CD4-positive, CD25-positive, alpha-beta regulatory T cell (primary cell): ENCODE results near the gene RFT1. TPM values are rescaled to one million over a fixed set of nuclear protein-coding genes. Genes with fewer than 3 reads are reported as not detected.
"Not testable (repeated sequence)": the region's sequence is repeated elsewhere in the genome, so short reads cannot be mapped to it uniquely, and the experiment has no call there.

Source experiments
- ATAC-seq, 2 donors: fragments of 150-1000 bp; cut with Tn5 transposase; one replicate each; pipeline ENCODE4 v1.10.0; 2021; ENCODE audit warnings: low read depth in 2 of 2, moderate number of reproducible peaks in 2 of 2, moderate library complexity in 1 of 2
- DNase-seq, 3 donors: peaks; one replicate each; pipeline versions ENCODE4 v3.0.0 to v3.0.0-alpha.2; 2012 to 2022; ENCODE audit warnings: mixed read lengths in 1 of 3
- H3K27ac ChIP-seq: one replicate; pipeline ENCODE4 v1.7.0; 2013; ENCODE audit warnings: mild to moderate bottlenecking, low read length; ENCODE audit not compliant: insufficient read depth, poor library complexity, severe bottlenecking
- H3K27me3 ChIP-seq: one replicate; pipeline ENCODE4 v1.7.0; 2013; ENCODE audit warnings: low read length; ENCODE audit not compliant: control insufficient read depth, insufficient read depth
- H3K36me3 ChIP-seq: one replicate; pipeline ENCODE4 v1.7.0; 2013; ENCODE audit warnings: mild to moderate bottlenecking, low read length, moderate library complexity; ENCODE audit not compliant: control insufficient read depth, insufficient read depth
- H3K4me1 ChIP-seq: 2 replicates; pipeline ENCODE4 v1.7.0; 2013; ENCODE audit warnings: mild to moderate bottlenecking, low read length; ENCODE audit not compliant: insufficient read depth, control insufficient read depth, poor library complexity, severe bottlenecking
- H3K4me3 ChIP-seq: one replicate; pipeline ENCODE4 v1.7.0; 2013; ENCODE audit warnings: low read depth, mild to moderate bottlenecking, low read length, moderate library complexity
- H3K9me3 ChIP-seq, 2 experiments: 1 replicate in 1 of 2; 2 replicates in 1 of 2; pipeline ENCODE4 v1.7.0; 2013; ENCODE audit warnings: low read length in 2 of 2, mild to moderate bottlenecking in 1 of 2, moderate library complexity in 1 of 2; ENCODE audit not compliant: control insufficient read depth in 2 of 2
- H3K27ac Mint-ChIP-seq, 3 donors: one replicate each; pipeline ENCODE4 v1.8.0; 2020 to 2022; ENCODE audit warnings: mild to moderate bottlenecking in 3 of 3, mixed read lengths in 3 of 3, moderate library complexity in 2 of 3
- H3K27me3 Mint-ChIP-seq: one replicate; pipeline ENCODE4 v1.8.0; 2022; ENCODE audit warnings: mild to moderate bottlenecking, mixed read lengths
- H3K36me3 Mint-ChIP-seq: one replicate; pipeline ENCODE4 v1.8.0; 2020; ENCODE audit warnings: mixed read lengths
- H3K4me1 Mint-ChIP-seq, 4 donors: one replicate each; pipeline ENCODE4 v1.8.0; 2020 to 2022; ENCODE audit warnings: mixed read lengths in 4 of 4, mild to moderate bottlenecking in 1 of 4
- H3K4me3 Mint-ChIP-seq, 4 donors: one replicate each; pipeline ENCODE4 v1.8.0; 2020 to 2022; ENCODE audit warnings: mild to moderate bottlenecking in 4 of 4, mixed read lengths in 4 of 4, moderate library complexity in 3 of 4
- H3K9me3 Mint-ChIP-seq, 7 donors: one replicate each; pipeline ENCODE4 v1.8.0; 2020 to 2022; ENCODE audit warnings: mixed read lengths in 7 of 7, mild to moderate bottlenecking in 3 of 7, moderate library complexity in 2 of 7
- polyA plus RNA-seq, 4 donors: library from polyadenylated mRNA; unstranded; fragments of 300-500 nt; fragmentation: Illumina TruSeq; gene quantifications; one replicate each; pipeline ENCODE4 v1.2.3, GENCODE V29; 2021
- total RNA-seq: library from RNA; stranded (reverse); gene quantifications from one replicate; pipeline ENCODE4 v1.2.3, GENCODE V29; 2022

Gene RFT1
- total and polyA plus RNA-seq, 5 donors from 2014 or later: 12.9 to 27.6 (median 23.9) TPM

GRCh38 chr3:53056442-53056841 lies 73.8 kb downstream of the RFT1 start:
- Mint-ChIP-seq H3K27ac (no peak overlapping the region), H3K9me3 (no peaks in the 10 kb centered on the region), H3K4me1 (peaks cover 0 to 2% (median 0%) of the 10 kb centered on the region in 4 donors), H3K4me3 (no peak overlapping the region), H3K27me3 (peaks cover 6% of the 10 kb centered on the region), H3K36me3 (no peaks in the 10 kb centered on the region)
- H3K27ac ChIP-seq: no peak overlapping the region
- ATAC-seq (no peak), DNase-seq (no peak)
- H3K9me3 ChIP-seq: no peaks in the 10 kb centered on the region
- H3K36me3 ChIP-seq: no peaks in the 10 kb centered on the region
- H3K27me3 ChIP-seq: no peaks in the 10 kb centered on the region
- H3K4me3 ChIP-seq: no peak overlapping the region
- H3K4me1 ChIP-seq: no peaks in the 10 kb centered on the region

- not testable (repeated sequence) for H3K4me3 Mint-ChIP-seq, ATAC-seq, H3K9me3 ChIP-seq, H3K9me3 Mint-ChIP-seq, H3K4me3 ChIP-seq, H3K4me1 ChIP-seq, H3K27me3 Mint-ChIP-seq, DNase-seq, H3K36me3 Mint-ChIP-seq, H3K27ac ChIP-seq, H3K4me1 Mint-ChIP-seq, H3K36me3 ChIP-seq, H3K27ac Mint-ChIP-seq, H3K27me3 ChIP-seq
Measured at GRCh38 chr3:53054233-53054632, 76.0 kb downstream of the RFT1 start.

GRCh38 chr3:53051929-53052328 lies 78.3 kb downstream of the RFT1 start:
- Histone ChIP-seq H3K36me3 (no peaks in the 10 kb centered on the region), H3K4me1 (peaks cover 3% of the 10 kb centered on the region), H3K27ac (no peak overlapping the region), H3K4me3 (no peak overlapping the region), H3K9me3 (no peaks in the 10 kb centered on the region), H3K27me3 (no peaks in the 10 kb centered on the region)
- Mint-ChIP-seq H3K27me3 (peaks cover 2% of the 10 kb centered on the region), H3K4me3 (peak overlapping the region in 1 of 4 donors; percentile 8), H3K4me1 (peaks cover 6 to 7% (median 7%) of the 10 kb centered on the region in 4 donors), H3K36me3 (no peaks in the 10 kb centered on the region), H3K9me3 (peaks cover 0 to 2% (median 0%) of the 10 kb centered on the region in 7 donors), H3K27ac (no peak overlapping the region)
- ATAC-seq (no peak), DNase-seq (no peak)

GRCh38 chr3:53049987-53050386 lies 80.2 kb downstream of the RFT1 start:
- Histone ChIP-seq H3K36me3 (no peaks in the 10 kb centered on the region), H3K4me3 (no peak overlapping the region), H3K4me1 (peaks cover 7% of the 10 kb centered on the region), H3K27ac (no peak overlapping the region), H3K27me3 (no peaks in the 10 kb centered on the region), H3K9me3 (no peaks in the 10 kb centered on the region)
- DNase-seq: no peak
- no peaks in the 10 kb centered on the region for H3K36me3 Mint-ChIP-seq
- peaks cover 0 to 2% (median 0%) of the 10 kb centered on the region in 7 donors for H3K9me3 Mint-ChIP-seq
- no peak for ATAC-seq
- peaks cover 6 to 11% (median 8%) of the 10 kb centered on the region in 4 donors for H3K4me1 Mint-ChIP-seq
- H3K27ac Mint-ChIP-seq: peak overlapping the region in 1 of 3 donors; percentile 9
- H3K27me3 Mint-ChIP-seq: peaks cover 6% of the 10 kb centered on the region
- H3K4me3 Mint-ChIP-seq: peak overlapping the region in 1 of 4 donors; percentile 25

GRCh38 chr3:53046171-53047170 lies 83.8 kb downstream of the RFT1 start:
- H3K4me1 Mint-ChIP-seq: peaks cover 26 to 39% (median 30%) of the 10 kb centered on the region in 4 donors
- ATAC-seq (peak; percentile 51 to 60), DNase-seq (peak; percentile 49 to 74 (median 66))
- peaks cover 10% of the 10 kb centered on the region for H3K27me3 Mint-ChIP-seq
- H3K36me3 Mint-ChIP-seq: no peaks in the 10 kb centered on the region
- H3K4me3 ChIP-seq: peak overlapping the region; percentile 53
- peaks cover 20% of the 10 kb centered on the region for H3K4me1 ChIP-seq
- peaks cover 0 to 4% (median 0%) of the 10 kb centered on the region in 7 donors for H3K9me3 Mint-ChIP-seq
- H3K9me3 ChIP-seq: no peaks in the 10 kb centered on the region
- H3K27ac Mint-ChIP-seq: peak overlapping the region; percentile 80 to 83 (median 81)
- no peaks in the 10 kb centered on the region for H3K36me3 ChIP-seq
- H3K4me3 Mint-ChIP-seq: peak overlapping the region; percentile 88 to 97 (median 90)
- H3K27me3 ChIP-seq: no peaks in the 10 kb centered on the region
- peak overlapping the region; percentile 61 for H3K27ac ChIP-seq

- H3K36me3 Mint-ChIP-seq: no peaks in the 10 kb centered on the region
- peaks cover 26 to 43% (median 30%) of the 10 kb centered on the region in 4 donors for H3K4me1 Mint-ChIP-seq
- peaks cover 10% of the 10 kb centered on the region for H3K27me3 Mint-ChIP-seq
- H3K36me3 ChIP-seq: no peaks in the 10 kb centered on the region
- ATAC-seq: peak; percentile 46 to 55
- H3K27ac ChIP-seq: peak within 1 kb of the TSS; percentile 86
- peaks cover 20% of the 10 kb centered on the region for H3K4me1 ChIP-seq
- peak; percentile 69 to 74 (median 72) for DNase-seq
- H3K9me3 Mint-ChIP-seq: peaks cover 0 to 2% (median 0%) of the 10 kb centered on the region in 7 donors
- H3K4me3 ChIP-seq: peak within 1 kb of the TSS; percentile 93
- no peaks in the 10 kb centered on the region for H3K27me3 ChIP-seq
- peak within 1 kb of the TSS; percentile 87 to 97 (median 94) for H3K27ac Mint-ChIP-seq
- H3K9me3 ChIP-seq: no peaks in the 10 kb centered on the region
- peak within 1 kb of the TSS; percentile 95 to 98 (median 96) for H3K4me3 Mint-ChIP-seq
Measured at GRCh38 chr3:53045518-53046170, 84.6 kb downstream of the RFT1 start, which contains the start of gene SFMBT1. TSS of gene SFMBT1 (minus strand) at chr3:53046073. CDS start at chr3:52969128, 76,945 bp downstream.

- peak overlapping the region; percentile 95 to 98 (median 96) for H3K4me3 Mint-ChIP-seq
- Histone ChIP-seq H3K36me3 (no peaks in the 10 kb centered on the region), H3K27me3 (no peaks in the 10 kb centered on the region), H3K27ac (peak overlapping the region; percentile 86), H3K9me3 (no peaks in the 10 kb centered on the region), H3K4me1 (peaks cover 26% of the 10 kb centered on the region), H3K4me3 (peak overlapping the region; percentile 93)
- peak overlapping the region; percentile 87 to 97 (median 94) for H3K27ac Mint-ChIP-seq
- peaks cover 29 to 50% (median 37%) of the 10 kb centered on the region in 4 donors for H3K4me1 Mint-ChIP-seq
- peak; percentile 64 to 71 (median 64) for DNase-seq
- peaks cover 0 to 2% (median 0%) of the 10 kb centered on the region in 7 donors for H3K9me3 Mint-ChIP-seq
- H3K36me3 Mint-ChIP-seq: peaks cover 4% of the 10 kb centered on the region
- ATAC-seq: peak; percentile 52 to 54
- peaks cover 10% of the 10 kb centered on the region for H3K27me3 Mint-ChIP-seq
Measured at GRCh38 chr3:53044711-53045517, 85.3 kb downstream of the RFT1 start.
